OCI-LY1 (cell line): ENCODE results near the gene MED29.

Source experiments
- H2AFZ ChIP-seq: fragments of 200-600 bp; sonication (generic), shearing (Covaris generic); 2 replicates; pipeline ENCODE4 v1.6.0; 2014; ENCODE audit warnings: antibody characterized with exemption, mild to moderate bottlenecking, low read length
- H3F3A ChIP-seq: fragments of 200-600 bp; sonication (generic), shearing (Covaris generic); 2 replicates; pipeline ENCODE4 v1.6.0; 2014; ENCODE audit warnings: mild to moderate bottlenecking, antibody characterized with exemption, low read length, moderate library complexity; ENCODE audit not compliant: insufficient read depth
- H3K27ac ChIP-seq: fragments of 200-600 bp; sonication (generic); 2 replicates; pipeline ENCODE4 v1.5.1; 2014; ENCODE audit warnings: low read length, mixed run types, mild to moderate bottlenecking, low read depth; ENCODE audit not compliant: poor library complexity, severe bottlenecking
- H3K27me3 ChIP-seq: fragments of 200-600 bp; sonication (generic); 2 replicates; pipeline ENCODE4 v1.6.0; 2014; ENCODE audit warnings: antibody characterized with exemption, mild to moderate bottlenecking, low read length, moderate library complexity; ENCODE audit not compliant: insufficient read depth
- H3K36me3 ChIP-seq: fragments of 200-600 bp; sonication (generic); 2 replicates; pipeline ENCODE4 v1.6.1; 2014; ENCODE audit warnings: mild to moderate bottlenecking, antibody characterized with exemption, low read length, moderate library complexity, mixed read lengths; ENCODE audit not compliant: insufficient read depth
- H3K4me1 ChIP-seq: fragments of 200-600 bp; sonication (generic); 2 replicates; pipeline ENCODE4 v1.5.1; 2014; ENCODE audit warnings: mild to moderate bottlenecking, low read length, moderate library complexity; ENCODE audit not compliant: insufficient read depth, severe bottlenecking
- H3K4me2 ChIP-seq: fragments of 200-600 bp; sonication (generic), shearing (Covaris generic); 2 replicates; pipeline ENCODE4 v1.6.1; 2014; ENCODE audit warnings: low read length
- H3K4me3 ChIP-seq: fragments of 200-600 bp; sonication (generic); 2 replicates; pipeline ENCODE4 v1.5.1; 2014; ENCODE audit warnings: low read length, low read depth, mild to moderate bottlenecking, mixed read lengths; ENCODE audit not compliant: poor library complexity, severe bottlenecking
- H3K79me2 ChIP-seq: fragments of 200-600 bp; shearing (Covaris generic); 2 replicates; pipeline ENCODE4 v1.6.1; 2016; ENCODE audit warnings: mixed run types, low read length, mixed read lengths; ENCODE audit not compliant: insufficient read depth
- H3K9ac ChIP-seq: fragments of 200-600 bp; sonication (generic), shearing (Covaris generic); 2 replicates; pipeline ENCODE4 v1.6.1; 2014; ENCODE audit warnings: mild to moderate bottlenecking, low read length, mixed read lengths
- H3K9me2 ChIP-seq: fragments of 200-600 bp; sonication (generic), shearing (Covaris generic); 2 replicates; pipeline ENCODE4 v1.6.1; 2014; ENCODE audit warnings: low read depth, mild to moderate bottlenecking, low read length, mixed read lengths
- H3K9me3 ChIP-seq: fragments of 200-600 bp; shearing (Covaris generic); 2 replicates; pipeline ENCODE4 v1.6.1; 2014; ENCODE audit warnings: low read length, mixed read lengths
- H4K20me1 ChIP-seq: fragments of 200-600 bp; sonication (generic), shearing (Covaris generic); 2 replicates; pipeline ENCODE4 v1.6.0; 2016; ENCODE audit warnings: mild to moderate bottlenecking, low read length; ENCODE audit not compliant: insufficient read depth
- EZH2 ChIP-seq: fragments of 200-600 bp; sonication (generic), shearing (Covaris generic); IDR thresholded peaks from 2 replicates; pipeline ENCODE4 v1.8.0; 2017; ENCODE audit warnings: borderline replicate concordance, mixed run types, mild to moderate bottlenecking, antibody characterized with exemption, low read length, moderate library complexity, mixed read lengths
- TF ChIP-seq, protein P1 (sequence below): fragments of 200-600 bp; sonication (generic), shearing (Covaris generic); IDR thresholded peaks from 2 replicates; pipeline ENCODE4 v1.5.1; 2017; ENCODE audit warnings: mild to moderate bottlenecking, antibody characterized with exemption, low read length, moderate library complexity, mixed read lengths

MED29 gene

DNA sequence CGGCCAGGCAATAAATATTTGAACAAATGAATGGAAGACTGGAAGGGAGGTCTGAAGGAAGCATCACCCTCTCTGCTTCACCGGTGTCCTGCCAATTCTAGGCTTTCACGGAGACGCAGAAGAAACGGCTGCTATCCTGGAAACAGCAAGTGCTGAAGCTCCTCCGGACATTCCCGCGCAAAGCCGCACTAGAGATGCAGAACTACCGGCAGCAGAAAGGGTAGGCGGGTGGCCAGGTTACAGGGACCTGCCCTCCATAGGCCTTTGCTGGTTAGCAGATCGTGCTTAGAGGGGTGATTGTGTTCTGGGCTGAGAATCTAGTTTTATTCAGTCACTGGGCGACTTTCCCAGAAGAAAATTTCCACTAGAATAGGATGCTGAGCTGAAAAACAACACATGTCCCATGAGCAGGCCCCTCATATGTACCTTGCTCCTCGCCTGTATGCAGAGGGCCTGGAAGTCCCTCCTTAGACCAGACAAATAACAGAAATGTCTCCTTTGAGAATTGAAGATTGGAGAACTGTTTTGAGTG is 11.2 kb upstream of the MED29 start:
- H3K36me3 ChIP-seq: peaks cover 86% of the 10 kb centered on the region
- no peak overlapping the region for H3K4me2 ChIP-seq
- no peaks in the 10 kb centered on the region for H3K9me2 ChIP-seq
- no peaks in the 10 kb centered on the region for H3K27me3 ChIP-seq
- no peaks in the 10 kb centered on the region for H3K4me1 ChIP-seq
- no peak for TF ChIP-seq EZH2
- TF ChIP-seq, protein P1, sequence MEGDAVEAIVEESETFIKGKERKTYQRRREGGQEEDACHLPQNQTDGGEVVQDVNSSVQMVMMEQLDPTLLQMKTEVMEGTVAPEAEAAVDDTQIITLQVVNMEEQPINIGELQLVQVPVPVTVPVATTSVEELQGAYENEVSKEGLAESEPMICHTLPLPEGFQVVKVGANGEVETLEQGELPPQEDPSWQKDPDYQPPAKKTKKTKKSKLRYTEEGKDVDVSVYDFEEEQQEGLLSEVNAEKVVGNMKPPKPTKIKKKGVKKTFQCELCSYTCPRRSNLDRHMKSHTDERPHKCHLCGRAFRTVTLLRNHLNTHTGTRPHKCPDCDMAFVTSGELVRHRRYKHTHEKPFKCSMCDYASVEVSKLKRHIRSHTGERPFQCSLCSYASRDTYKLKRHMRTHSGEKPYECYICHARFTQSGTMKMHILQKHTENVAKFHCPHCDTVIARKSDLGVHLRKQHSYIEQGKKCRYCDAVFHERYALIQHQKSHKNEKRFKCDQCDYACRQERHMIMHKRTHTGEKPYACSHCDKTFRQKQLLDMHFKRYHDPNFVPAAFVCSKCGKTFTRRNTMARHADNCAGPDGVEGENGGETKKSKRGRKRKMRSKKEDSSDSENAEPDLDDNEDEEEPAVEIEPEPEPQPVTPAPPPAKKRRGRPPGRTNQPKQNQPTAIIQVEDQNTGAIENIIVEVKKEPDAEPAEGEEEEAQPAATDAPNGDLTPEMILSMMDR: no peak
- H3K4me3 ChIP-seq: no peak overlapping the region
- no peak overlapping the region for H3K9ac ChIP-seq
- H4K20me1 ChIP-seq: no peaks in the 10 kb centered on the region
- H3K27ac ChIP-seq: no peak overlapping the region
- H2AFZ ChIP-seq: no peak overlapping the region
- H3K9me3 ChIP-seq: no peaks in the 10 kb centered on the region
- H3K79me2 ChIP-seq: no peaks in the 10 kb centered on the region
- no peaks in the 10 kb centered on the region for H3F3A ChIP-seq

DNA sequence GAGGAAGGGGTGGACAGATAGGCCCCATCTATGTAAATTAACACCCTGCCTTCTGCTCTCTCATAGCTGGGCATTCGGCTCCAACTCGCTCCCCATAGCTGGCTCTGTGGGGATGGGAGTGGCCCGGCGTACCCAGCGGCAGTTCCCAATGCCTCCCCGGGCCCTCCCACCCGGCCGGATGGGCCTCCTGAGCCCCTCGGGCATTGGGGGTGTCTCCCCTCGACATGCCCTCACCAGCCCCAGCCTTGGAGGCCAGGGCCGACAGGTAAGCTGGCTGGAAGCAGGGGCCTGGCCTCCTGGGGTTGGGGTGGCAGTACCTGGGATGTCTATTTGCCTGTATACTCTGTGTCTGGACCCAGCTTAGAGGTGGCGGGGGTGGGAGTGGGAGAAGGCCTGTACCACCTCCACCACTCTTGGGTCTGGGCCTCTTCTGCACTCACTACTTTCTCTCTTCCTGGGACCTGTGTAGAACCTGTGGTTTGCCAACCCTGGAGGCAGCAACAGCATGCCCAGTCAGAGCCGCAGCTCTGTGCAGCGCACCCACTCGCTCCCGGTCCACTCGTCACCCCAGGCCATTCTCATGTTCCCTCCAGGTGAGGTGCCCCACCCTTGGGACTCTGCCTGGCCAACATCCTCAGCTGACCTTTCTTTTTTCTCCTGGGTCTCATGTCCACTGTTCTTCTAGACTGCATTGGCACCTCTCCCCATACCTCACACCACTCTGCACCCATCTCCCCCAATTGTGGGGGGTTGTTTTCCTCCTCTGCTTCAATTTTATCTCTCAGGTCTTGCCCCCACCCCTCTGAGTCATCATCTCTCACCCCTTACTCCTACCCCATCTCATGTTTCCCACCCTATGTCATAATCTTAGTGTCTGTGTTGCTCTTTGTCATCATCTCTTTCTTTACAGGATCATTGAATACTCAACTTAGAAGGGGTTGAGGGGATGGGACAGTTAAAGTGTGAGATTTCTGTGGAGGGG is 10.4 kb upstream of the MED29 start:
- Histone ChIP-seq H3K27ac (no peak overlapping the region), H3K4me1 (no peaks in the 10 kb centered on the region), H3F3A (no peaks in the 10 kb centered on the region), H3K79me2 (no peaks in the 10 kb centered on the region), H2AFZ (no peak overlapping the region), H3K9me3 (no peaks in the 10 kb centered on the region), H3K9me2 (no peaks in the 10 kb centered on the region), H3K27me3 (no peaks in the 10 kb centered on the region), H4K20me1 (no peaks in the 10 kb centered on the region), H3K9ac (no peak overlapping the region), H3K4me2 (no peak overlapping the region), H3K4me3 (no peak overlapping the region), H3K36me3 (peaks cover 87% of the 10 kb centered on the region)
- no peak for TF ChIP-seq EZH2
- TF ChIP-seq, protein P1: no peak

DNA sequence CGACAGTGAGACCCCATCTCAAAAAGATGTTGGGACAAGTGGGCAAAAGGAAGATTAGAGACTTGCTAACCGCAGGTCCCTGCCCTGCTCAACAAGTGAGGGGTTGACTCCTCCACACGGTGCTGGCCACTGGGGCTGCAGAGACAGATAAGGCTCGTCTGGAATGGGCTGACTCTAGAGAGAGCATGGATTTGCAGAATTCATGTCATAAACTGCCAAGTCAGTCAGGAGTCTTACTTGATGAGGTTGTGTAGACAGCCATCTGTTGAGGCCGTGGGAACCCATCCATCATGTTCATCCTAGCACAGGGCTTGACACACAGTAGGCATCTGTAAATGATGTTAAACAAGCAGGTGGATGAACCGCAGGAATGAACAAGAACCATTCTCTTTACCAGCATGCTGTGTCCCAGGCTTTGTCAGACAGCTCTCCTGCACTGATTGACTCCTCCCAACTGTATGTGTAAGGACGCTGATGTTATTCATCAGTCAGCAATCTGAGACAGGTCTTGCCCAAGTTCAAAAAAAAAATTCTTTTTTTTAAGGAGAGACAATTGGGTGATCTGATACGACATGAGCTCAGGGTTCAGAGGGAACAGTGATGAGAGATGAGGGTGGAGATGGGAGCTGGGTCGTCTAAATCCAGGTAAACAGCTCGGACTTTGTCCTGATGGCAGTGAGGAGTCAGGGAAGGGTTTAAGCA is 9.1 kb upstream of the MED29 start:
- no peaks in the 10 kb centered on the region for H3K9me3 ChIP-seq
- H3K36me3 ChIP-seq: peaks cover 87% of the 10 kb centered on the region
- H3K27me3 ChIP-seq: no peaks in the 10 kb centered on the region
- no peaks in the 10 kb centered on the region for H3K79me2 ChIP-seq
- no peaks in the 10 kb centered on the region for H3K9me2 ChIP-seq
- no peak overlapping the region for H2AFZ ChIP-seq
- no peak overlapping the region for H3K27ac ChIP-seq
- no peaks in the 10 kb centered on the region for H3K4me1 ChIP-seq
- H3K4me3 ChIP-seq: no peak overlapping the region
- H3K4me2 ChIP-seq: no peak overlapping the region
- no peaks in the 10 kb centered on the region for H4K20me1 ChIP-seq
- TF ChIP-seq EZH2: no peak
- TF ChIP-seq, protein P1: no peak
- H3K9ac ChIP-seq: no peak overlapping the region
- no peaks in the 10 kb centered on the region for H3F3A ChIP-seq
